Measurements from ENCODE around the gene ZNF319. TPM values are rescaled to one million over a fixed set of nuclear protein-coding genes. Genes with fewer than 3 reads are reported as not detected.

Gene ZNF319
- total and polyA plus RNA-seq, 2 of the 4 experiments (the other 2 are of a cell fraction), result 0.90 to 6.3 TPM

DNA sequence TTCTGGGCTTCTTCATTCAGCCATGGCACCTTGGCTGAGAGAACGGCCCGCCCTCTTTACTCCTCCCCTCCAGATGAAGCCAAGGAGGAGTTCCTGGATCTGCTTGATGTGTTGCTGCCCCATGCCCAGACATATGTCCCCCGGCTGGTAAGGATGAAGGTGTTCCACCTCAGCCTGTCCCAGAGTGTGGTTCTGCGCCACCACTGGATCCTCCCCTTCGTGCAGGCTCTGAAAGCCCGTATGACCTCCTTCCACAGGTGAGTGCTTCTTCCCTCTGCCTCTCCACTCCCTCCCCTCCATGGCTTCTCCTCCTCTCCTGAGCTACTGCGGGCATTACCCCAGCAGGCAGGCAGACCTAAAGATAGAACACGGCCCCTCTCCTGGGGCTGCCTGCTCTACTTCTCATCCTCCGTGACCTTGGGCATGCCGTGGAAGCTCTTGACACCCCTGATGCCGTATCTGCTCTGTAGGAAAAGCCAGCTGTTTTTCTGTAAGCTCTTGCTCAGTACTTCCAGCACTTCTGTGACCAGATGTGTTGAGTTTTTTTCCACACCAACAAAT, 9.5 kb upstream of the ZNF319 start:
- H3K36me3 ChIP-seq (ENCODE audit: control insufficient read depth, insufficient read depth, low read length), result peaks cover 8% of the 10 kb centered on the region
- no peak overlapping the region for H4K5ac ChIP-seq (ENCODE audit: low read depth, low read length)
- intact Hi-C loops (cut with micrococcal nuclease) (loop anchor here (10.0 kb wide), 1 partner anchor 365 kb away; no protein-coding TSS in a partner anchor), in situ Hi-C loops (cut with MboI; ENCODE audit: low sequenced_read_pairs) (loop anchor here (10.0 kb wide), 2 partner anchors 255 to 445 kb away; no protein-coding TSS in a partner anchor), dilution Hi-C loops (cut with HindIII; ENCODE audit: low sequenced_read_pairs, unreplicated experiment) (no loop called here)
- peaks cover 9% of the 10 kb centered on the region; the same call in 1 of the 2 replicates for H4K20me1 ChIP-seq (ENCODE audit: insufficient read depth, low read length)
- no peak overlapping the region for H3K23ac ChIP-seq (ENCODE audit: low read depth, low read length)
- DNase-seq (no peak), ATAC-seq (ENCODE audit: low read depth) (no peak)
- no peak overlapping the region for H3K4me2 ChIP-seq (ENCODE audit: low read depth, low read length)
- 90% methylated on average over 4 of the region's 11 CpGs; no CpG with 5 or more reads in 1 of the 2 experiments for WGBS, 2 experiments (ENCODE audit: extremely low coverage in 2 of 2, insufficient read length in 1 of 2)
- peaks cover 9% of the 10 kb centered on the region for H3K4me1 ChIP-seq (ENCODE audit: control insufficient read depth, insufficient read depth, low read length)
- H2BK15ac ChIP-seq (ENCODE audit: low read depth, low read length), result no peak overlapping the region
- no peaks in the 10 kb centered on the region for H3K9me3 ChIP-seq (ENCODE audit: control insufficient read depth, insufficient read depth, low read length)
- H2AK9ac ChIP-seq (replicated peaks; ENCODE audit: low read depth, low read length, poor library complexity), result peak overlapping the region; percentile 21
- H3K27me3 ChIP-seq (ENCODE audit: control insufficient read depth, insufficient read depth, low read length), result no peaks in the 10 kb centered on the region
- ChIA-PET POLR2A (ENCODE audit: unreplicated experiment) (no interaction called here), CTCF (no interaction called here)
- H4K8ac ChIP-seq (ENCODE audit: low read depth in 2 of 2, low read length in 2 of 2), result no peak overlapping the region
- H3K56ac ChIP-seq (ENCODE audit: extremely low read depth, insufficient read depth, low read length), result no peak overlapping the region
- H2BK5ac ChIP-seq (ENCODE audit: low read depth, low read length, poor library complexity, severe bottlenecking), result no peak overlapping the region
- H4K91ac ChIP-seq (ENCODE audit: insufficient read depth, low read depth, low read length), result no peak overlapping the region
- no peak overlapping the region for H3K4ac ChIP-seq (ENCODE audit: low read depth, low read length)
- H3K27ac ChIP-seq (ENCODE audit: insufficient read depth, low read length), result no peak overlapping the region
- H3K9me1 ChIP-seq (ENCODE audit: insufficient read depth, low read length), result peaks cover 23% of the 10 kb centered on the region
- no peak overlapping the region for H2AFZ ChIP-seq (replicated peaks; ENCODE audit: low read length, poor library complexity)
- no peak overlapping the region for H3K9ac ChIP-seq (ENCODE audit: low read depth, low read length)
- H3K79me1 ChIP-seq (ENCODE audit: low read depth in 1 of 2, low read length in 2 of 2), result peaks cover 4 to 26% of the 10 kb centered on the region in 2 experiments
- no peak overlapping the region for H2AK5ac ChIP-seq (ENCODE audit: low read depth, low read length)
- no peak overlapping the region for H3K18ac ChIP-seq (ENCODE audit: low read depth, low read length)
- H2BK20ac ChIP-seq (ENCODE audit: low read depth, low read length), result no peak overlapping the region
- H3K14ac ChIP-seq (replicated peaks; ENCODE audit: low read depth, low read length), result no peak overlapping the region
- H3K4me3 ChIP-seq (ENCODE audit: insufficient read depth, low read depth, low read length), result no peak overlapping the region
- no TSS peak for BruUV-seq (replicated peaks)
- TF ChIP-seq CHD1 (IDR thresholded peaks at IDR 0.05; ENCODE audit: low read depth, low read length) (no peak), CEBPB (IDR thresholded peaks at IDR 0.05; ENCODE audit: low read depth, low read length) (no peak), SMC3 (IDR thresholded peaks at IDR 0.05; ENCODE audit: low read depth, low read length) (no peak), FOS (IDR thresholded peaks at IDR 0.05; ENCODE audit: low read depth, low read length) (no peak), POLR2A (IDR thresholded peaks at IDR 0.05; ENCODE audit: low read depth, low read length) (no peak), RCOR1 (IDR thresholded peaks at IDR 0.05; ENCODE audit: insufficient replicate concordance, low read length) (no peak), MXI1 (IDR thresholded peaks at IDR 0.05; ENCODE audit: borderline replicate concordance, low read depth, low read length) (no peak), MAZ (IDR thresholded peaks at IDR 0.05; ENCODE audit: borderline replicate concordance, low read depth, low read length) (no peak), MAFK (IDR thresholded peaks at IDR 0.05; ENCODE audit: low read depth, low read length) (no peak), RFX5 (IDR thresholded peaks at IDR 0.05; ENCODE audit: low read depth, low read length) (no peak)
- TF ChIP-seq, protein P1, sequence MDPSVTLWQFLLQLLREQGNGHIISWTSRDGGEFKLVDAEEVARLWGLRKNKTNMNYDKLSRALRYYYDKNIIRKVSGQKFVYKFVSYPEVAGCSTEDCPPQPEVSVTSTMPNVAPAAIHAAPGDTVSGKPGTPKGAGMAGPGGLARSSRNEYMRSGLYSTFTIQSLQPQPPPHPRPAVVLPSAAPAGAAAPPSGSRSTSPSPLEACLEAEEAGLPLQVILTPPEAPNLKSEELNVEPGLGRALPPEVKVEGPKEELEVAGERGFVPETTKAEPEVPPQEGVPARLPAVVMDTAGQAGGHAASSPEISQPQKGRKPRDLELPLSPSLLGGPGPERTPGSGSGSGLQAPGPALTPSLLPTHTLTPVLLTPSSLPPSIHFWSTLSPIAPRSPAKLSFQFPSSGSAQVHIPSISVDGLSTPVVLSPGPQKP (IDR thresholded peaks at IDR 0.05; ENCODE audit: borderline replicate concordance, low read depth, low read length), result no peak
- TF ChIP-seq, protein P2, sequence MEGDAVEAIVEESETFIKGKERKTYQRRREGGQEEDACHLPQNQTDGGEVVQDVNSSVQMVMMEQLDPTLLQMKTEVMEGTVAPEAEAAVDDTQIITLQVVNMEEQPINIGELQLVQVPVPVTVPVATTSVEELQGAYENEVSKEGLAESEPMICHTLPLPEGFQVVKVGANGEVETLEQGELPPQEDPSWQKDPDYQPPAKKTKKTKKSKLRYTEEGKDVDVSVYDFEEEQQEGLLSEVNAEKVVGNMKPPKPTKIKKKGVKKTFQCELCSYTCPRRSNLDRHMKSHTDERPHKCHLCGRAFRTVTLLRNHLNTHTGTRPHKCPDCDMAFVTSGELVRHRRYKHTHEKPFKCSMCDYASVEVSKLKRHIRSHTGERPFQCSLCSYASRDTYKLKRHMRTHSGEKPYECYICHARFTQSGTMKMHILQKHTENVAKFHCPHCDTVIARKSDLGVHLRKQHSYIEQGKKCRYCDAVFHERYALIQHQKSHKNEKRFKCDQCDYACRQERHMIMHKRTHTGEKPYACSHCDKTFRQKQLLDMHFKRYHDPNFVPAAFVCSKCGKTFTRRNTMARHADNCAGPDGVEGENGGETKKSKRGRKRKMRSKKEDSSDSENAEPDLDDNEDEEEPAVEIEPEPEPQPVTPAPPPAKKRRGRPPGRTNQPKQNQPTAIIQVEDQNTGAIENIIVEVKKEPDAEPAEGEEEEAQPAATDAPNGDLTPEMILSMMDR (conservative IDR thresholded peaks at IDR 0.05; ENCODE audit: low read depth, low read length), result no peak
- no peak overlapping the region for H2BK120ac ChIP-seq (ENCODE audit: low read depth, low read length)
